ENCODE data around the gene SLC66A2. TPM values are rescaled to one million over a fixed set of nuclear protein-coding genes. Genes with fewer than 3 reads are reported as not detected.

SLC66A2 gene
- total RNA-seq, 1 donor from 2014 or later, result 33.2 TPM

- no peak for DNase-seq (ENCODE audit: low read depth in 2 of 2)
Observed at GRCh38 chr18:79921984-79922965, 29.2 kb downstream of the SLC66A2 start.

- no peak for DNase-seq (ENCODE audit: low read depth in 2 of 2)
Observed at GRCh38 chr18:79919089-79919488, 32.4 kb downstream of the SLC66A2 start.

GRCh38 chr18:79918615-79919011, 32.8 kb downstream of the SLC66A2 start:
- DNase-seq (ENCODE audit: low read depth in 2 of 2), result no peak

GRCh38 chr18:79917853-79918614, 33.4 kb downstream of the SLC66A2 start:
- no peak for DNase-seq (ENCODE audit: low read depth in 2 of 2)

- DNase-seq (ENCODE audit: low read depth in 2 of 2), result no peak
Observed at GRCh38 chr18:79917169-79917852, 34.1 kb downstream of the SLC66A2 start.

GRCh38 chr18:79916546-79917168, 34.8 kb downstream of the SLC66A2 start:
- DNase-seq (ENCODE audit: low read depth in 2 of 2), result no peak

- DNase-seq (ENCODE audit: low read depth in 2 of 2), result no peak
Observed at GRCh38 chr18:79916128-79916494, 35.3 kb downstream of the SLC66A2 start.

GRCh38 chr18:79915161-79916127, 36.0 kb downstream of the SLC66A2 start:
- no peak for DNase-seq (ENCODE audit: low read depth in 2 of 2)

- no peak for DNase-seq (ENCODE audit: low read depth in 2 of 2)
Observed at GRCh38 chr18:79914614-79915160, 36.8 kb downstream of the SLC66A2 start.

GRCh38 chr18:79912994-79913831, 38.2 kb downstream of the SLC66A2 start:
- peak in 1 of 2 donors; percentile 16 for DNase-seq (ENCODE audit: low read depth in 2 of 2)

GRCh38 chr18:79912409-79912991, 39.0 kb downstream of the SLC66A2 start:
- DNase-seq (ENCODE audit: low read depth in 2 of 2), result peak; percentile 38 to 59

- no peak for DNase-seq (ENCODE audit: low read depth in 2 of 2)
Observed at GRCh38 chr18:79911344-79912270, 39.8 kb downstream of the SLC66A2 start.

GRCh38 chr18:79910563-79911343, 40.7 kb downstream of the SLC66A2 start:
- DNase-seq (ENCODE audit: low read depth in 2 of 2), result no peak

GRCh38 chr18:79906706-79907105, 44.7 kb downstream of the SLC66A2 start:
- DNase-seq (ENCODE audit: low read depth in 2 of 2), result no peak

GRCh38 chr18:79905993-79906392, 45.5 kb downstream of the SLC66A2 start:
- no peak for DNase-seq (ENCODE audit: low read depth in 2 of 2)

- no peak for DNase-seq (ENCODE audit: low read depth in 2 of 2)
Observed at GRCh38 chr18:79905389-79905911, 46.0 kb downstream of the SLC66A2 start.

Measured in dermis microvascular lymphatic vessel endothelial cell (primary cell).